GM12873 (cell line): ENCODE results near the gene ZFY.

Experiments
- TF ChIP-seq, protein P1 (sequence below): IDR thresholded peaks from 2 replicates; pipeline ENCODE4 v1.5.1; 2012; ENCODE audit warnings: low read depth, mild to moderate bottlenecking, moderate library complexity, low read length, control low read depth; ENCODE audit not compliant: insufficient read depth; ENCODE audit errors: missing control alignments

ZFY gene

DNA sequence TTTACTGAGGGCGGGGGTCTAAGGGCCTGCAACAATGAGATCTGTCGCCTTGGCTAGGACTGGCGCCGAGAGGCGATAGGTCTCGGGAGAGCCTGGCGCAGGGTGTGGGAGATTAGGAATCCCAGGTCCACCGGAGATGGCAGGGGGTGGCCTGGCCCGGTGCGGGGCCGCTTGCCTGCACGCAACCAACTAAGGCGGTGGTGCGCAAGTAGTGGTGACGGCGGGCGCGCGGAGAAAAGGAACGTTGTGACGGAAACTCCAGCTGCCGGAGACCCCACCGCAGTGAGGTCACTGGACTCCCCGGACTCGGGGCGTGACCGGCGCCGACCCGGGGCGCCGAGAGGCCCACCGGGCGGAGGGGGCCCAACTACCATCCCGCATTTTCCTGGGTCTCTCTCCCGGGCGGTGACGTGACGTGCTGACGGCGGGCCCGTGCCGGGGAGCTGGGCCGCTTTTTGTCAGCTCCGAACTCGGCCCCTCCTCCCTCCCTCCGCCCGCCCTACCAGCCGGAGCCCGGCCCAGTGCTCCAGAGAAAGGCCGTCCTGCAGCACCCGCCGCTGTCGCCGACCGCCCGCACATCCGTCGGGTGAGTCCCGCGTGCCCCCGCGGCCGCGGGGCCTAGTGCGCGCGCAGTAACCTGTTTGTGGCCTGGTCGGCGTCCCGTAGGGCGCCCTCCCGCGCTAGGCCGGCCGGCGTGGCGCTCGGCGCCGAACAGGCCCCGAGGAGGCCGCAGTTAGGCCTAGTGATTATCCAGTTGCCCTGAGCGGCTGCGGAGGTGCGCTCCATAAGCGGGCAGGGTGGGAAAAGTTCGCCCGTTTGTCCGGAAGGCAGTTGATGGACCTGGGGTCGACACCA, at the start of gene ZFY:
ZFY (plus strand) TSS at position 521 of the 855 bp plus-strand sequence. CDS start 18,556 bp downstream, outside the sequence.
- TF ChIP-seq, protein P1, sequence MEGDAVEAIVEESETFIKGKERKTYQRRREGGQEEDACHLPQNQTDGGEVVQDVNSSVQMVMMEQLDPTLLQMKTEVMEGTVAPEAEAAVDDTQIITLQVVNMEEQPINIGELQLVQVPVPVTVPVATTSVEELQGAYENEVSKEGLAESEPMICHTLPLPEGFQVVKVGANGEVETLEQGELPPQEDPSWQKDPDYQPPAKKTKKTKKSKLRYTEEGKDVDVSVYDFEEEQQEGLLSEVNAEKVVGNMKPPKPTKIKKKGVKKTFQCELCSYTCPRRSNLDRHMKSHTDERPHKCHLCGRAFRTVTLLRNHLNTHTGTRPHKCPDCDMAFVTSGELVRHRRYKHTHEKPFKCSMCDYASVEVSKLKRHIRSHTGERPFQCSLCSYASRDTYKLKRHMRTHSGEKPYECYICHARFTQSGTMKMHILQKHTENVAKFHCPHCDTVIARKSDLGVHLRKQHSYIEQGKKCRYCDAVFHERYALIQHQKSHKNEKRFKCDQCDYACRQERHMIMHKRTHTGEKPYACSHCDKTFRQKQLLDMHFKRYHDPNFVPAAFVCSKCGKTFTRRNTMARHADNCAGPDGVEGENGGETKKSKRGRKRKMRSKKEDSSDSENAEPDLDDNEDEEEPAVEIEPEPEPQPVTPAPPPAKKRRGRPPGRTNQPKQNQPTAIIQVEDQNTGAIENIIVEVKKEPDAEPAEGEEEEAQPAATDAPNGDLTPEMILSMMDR = no peak

DNA sequence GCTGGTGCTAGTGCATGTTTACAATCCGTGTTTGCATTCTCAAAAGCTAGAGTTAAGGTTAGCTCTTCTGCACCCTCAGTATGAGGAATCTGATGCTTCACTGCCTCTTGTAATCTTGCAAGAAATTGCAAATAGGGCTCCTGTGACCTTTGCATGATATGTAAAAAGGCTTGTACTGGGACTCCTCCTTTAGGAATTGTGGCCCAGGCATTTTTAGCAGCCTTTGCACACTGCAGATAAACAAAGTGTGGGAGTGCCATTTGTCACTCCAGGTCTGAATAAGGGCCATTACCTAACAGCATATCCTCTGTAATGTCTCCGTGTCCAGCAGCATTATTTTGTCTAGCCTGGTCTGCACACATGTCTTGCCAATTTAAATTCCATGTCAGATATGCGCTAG, 49.3 kb upstream of the ZFY start:
- TF ChIP-seq, protein P1 = no peak

DNA sequence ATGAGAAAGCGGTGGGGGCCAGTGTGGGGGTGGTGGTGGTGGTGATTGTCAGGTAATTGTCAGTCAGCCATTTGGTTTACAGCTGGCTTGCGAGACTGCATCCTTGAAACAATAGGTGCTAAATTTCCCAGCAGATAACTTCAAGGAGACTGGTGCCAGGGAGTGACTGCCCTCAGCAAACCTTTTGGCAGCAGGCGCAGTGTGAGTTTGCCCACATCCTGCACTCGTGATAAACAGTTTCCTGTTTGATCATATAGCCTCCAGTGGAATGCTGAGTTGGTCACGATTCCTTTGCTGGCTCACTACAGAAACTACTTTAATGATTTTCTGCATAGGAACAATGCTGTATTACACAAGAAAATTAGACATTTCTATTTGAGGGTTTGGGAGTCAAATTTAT, 47.8 kb upstream of the ZFY start:
- TF ChIP-seq, protein P1 = no peak

DNA sequence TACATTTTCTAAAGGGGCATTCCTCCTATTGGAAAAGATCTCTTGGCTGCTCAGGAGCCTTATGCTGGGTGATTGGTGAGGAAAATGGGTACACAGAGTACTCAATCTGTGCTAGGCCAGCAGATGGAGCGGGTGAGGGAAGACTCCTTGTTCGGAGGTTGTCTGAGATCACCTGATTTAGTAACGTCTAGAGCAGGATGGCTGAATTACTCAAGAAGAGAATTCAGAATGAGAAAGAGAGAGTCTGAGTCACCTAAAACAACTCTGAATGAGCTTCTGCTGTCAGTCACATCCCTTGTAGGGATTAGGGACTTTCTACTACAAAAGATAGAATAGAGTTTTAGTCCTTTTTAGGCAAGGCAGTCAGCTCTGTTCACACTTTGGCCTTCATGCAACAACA, 47.2 kb upstream of the ZFY start:
- TF ChIP-seq, protein P1 = no peak

DNA sequence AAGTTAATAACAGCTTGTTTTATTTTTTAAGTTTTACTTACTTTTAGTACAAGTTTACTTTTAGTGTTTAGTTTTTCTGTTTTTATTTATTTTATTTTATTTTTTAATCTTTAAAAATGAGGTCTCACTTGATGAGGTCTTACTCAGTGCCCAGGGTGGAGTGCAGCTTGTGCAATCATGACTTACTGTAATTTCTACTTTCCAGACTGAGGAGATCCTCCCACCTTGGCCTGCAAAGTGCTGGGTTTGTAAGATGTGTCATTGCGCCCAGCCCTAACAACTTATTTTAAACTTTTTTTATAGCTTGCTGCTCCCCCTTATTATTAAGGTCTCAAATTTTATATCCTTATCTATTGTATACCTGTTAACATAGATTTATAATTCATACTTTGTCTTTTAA, 41.7 kb upstream of the ZFY start:
- TF ChIP-seq, protein P1 = no peak

DNA sequence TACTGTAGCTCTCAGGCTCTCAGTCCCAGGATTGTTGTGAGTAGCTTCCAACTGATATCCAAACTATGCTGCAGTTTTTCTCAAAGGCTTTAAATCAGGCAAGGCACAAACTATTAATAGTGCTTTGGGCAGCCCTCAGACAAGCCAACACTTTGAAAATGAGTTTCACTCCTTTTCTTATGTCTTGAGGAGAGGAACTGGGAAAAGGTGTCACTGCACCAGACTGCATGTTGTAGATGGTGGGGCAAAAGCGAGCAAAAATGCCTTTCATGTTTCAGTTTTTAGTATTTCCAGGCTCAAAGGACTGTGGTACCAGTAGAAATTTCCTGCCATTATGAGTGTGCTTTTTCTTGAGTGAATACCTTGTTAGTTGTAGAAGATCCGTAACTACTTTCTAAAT, 39.1 kb upstream of the ZFY start:
- TF ChIP-seq, protein P1 = no peak

DNA sequence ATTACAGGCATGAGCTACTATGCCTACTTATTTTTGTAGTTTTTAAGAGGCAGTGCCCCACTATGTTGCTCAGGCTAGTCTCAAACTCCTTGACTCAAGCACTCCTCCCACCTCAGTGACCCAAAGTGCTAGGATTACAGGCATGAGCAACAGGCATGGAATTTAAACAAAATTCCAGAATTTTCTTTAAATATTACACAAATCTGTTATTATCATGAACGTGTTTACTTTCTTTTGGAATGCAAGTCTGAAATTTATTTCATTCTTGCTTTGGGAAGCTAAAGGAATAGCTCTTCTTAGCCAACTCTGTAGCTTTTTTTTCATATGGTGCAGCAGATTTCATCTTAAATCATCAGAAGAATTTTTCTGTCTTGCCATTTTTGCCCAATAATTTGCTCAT, 27.8 kb upstream of the ZFY start:
- TF ChIP-seq, protein P1 = no peak
